GM19193 (cell line): ENCODE results near the gene IFIT1B.

Experiments used
- POLR2A ChIP-seq: IDR thresholded peaks from 4 replicates; pipeline ENCODE4 v1.6.1; 2011; ENCODE audit not compliant: insufficient read depth, insufficient read length; ENCODE audit errors: extremely low read depth

Gene IFIT1B

GRCh38 chr10:89377705-89378637 lies at the start of gene IFIT1B:
Gene IFIT1B (plus strand): TSS chr10:89378056. CDS start chr10:89378136, 80 bp downstream.
- TF ChIP-seq POLR2A, result no peak

- TF ChIP-seq POLR2A, result no peak
Measured at GRCh38 chr10:89329151-89329550, 48.7 kb upstream of the IFIT1B start.

GRCh38 chr10:89330537-89331212 lies 47.2 kb upstream of the IFIT1B start:
- no peak for TF ChIP-seq POLR2A

GRCh38 chr10:89332123-89332633 lies 45.7 kb upstream of the IFIT1B start:
- TF ChIP-seq POLR2A, result no peak

GRCh38 chr10:89335226-89335625 lies 42.6 kb upstream of the IFIT1B start:
- no peak for TF ChIP-seq POLR2A

GRCh38 chr10:89336241-89336640 lies 41.6 kb upstream of the IFIT1B start:
- no peak for TF ChIP-seq POLR2A

- no peak for TF ChIP-seq POLR2A
Measured at GRCh38 chr10:89337484-89337883, 40.4 kb upstream of the IFIT1B start.

- TF ChIP-seq POLR2A, result no peak
Measured at GRCh38 chr10:89338713-89339112, 39.1 kb upstream of the IFIT1B start.

GRCh38 chr10:89339875-89340274 lies 38.0 kb upstream of the IFIT1B start:
- TF ChIP-seq POLR2A, result no peak

- TF ChIP-seq POLR2A, result no peak
Measured at GRCh38 chr10:89341649-89342048, 36.2 kb upstream of the IFIT1B start.

GRCh38 chr10:89342206-89342958 lies 35.5 kb upstream of the IFIT1B start:
- no peak for TF ChIP-seq POLR2A

GRCh38 chr10:89343089-89343767 lies 34.6 kb upstream of the IFIT1B start:
- TF ChIP-seq POLR2A, result no peak

- no peak for TF ChIP-seq POLR2A
Measured at GRCh38 chr10:89344156-89344555, 33.7 kb upstream of the IFIT1B start.

GRCh38 chr10:89345367-89346000 lies 32.4 kb upstream of the IFIT1B start:
- TF ChIP-seq POLR2A, result no peak
